Measurements from ENCODE around the gene GAS6.
A peak's percentile ranks its signal among the peaks of the same experiment; 100 is the strongest.

Gene GAS6

GRCh38 chr13:113819341-113819730 is 44.5 kb downstream of the GAS6 start:
- TF ChIP-seq CTCF (IDR thresholded peaks at IDR 0.05; ENCODE audit: low read depth, low read length, missing control alignments), result no peak
- H3K4me3 ChIP-seq (ENCODE audit: low read depth, low read length), result no peak overlapping the region
- in situ Hi-C loops (cut with HindIII; ENCODE audit: low pct_ligation_motif_present, low sequenced_read_pairs), result no loop called here
- no peaks in the 10 kb centered on the region for H3K27me3 ChIP-seq (replicated peaks)
- DNase-seq, result no peak
- no peak overlapping the region for H3K27ac ChIP-seq
- H3K36me3 ChIP-seq (replicated peaks), result no peaks in the 10 kb centered on the region

- H3K27me3 ChIP-seq (replicated peaks), result no peaks in the 10 kb centered on the region
- H3K36me3 ChIP-seq (replicated peaks), result no peaks in the 10 kb centered on the region
- DNase-seq, result no peak
- no peak overlapping the region for H3K4me3 ChIP-seq (ENCODE audit: low read depth, low read length)
- in situ Hi-C loops (cut with HindIII; ENCODE audit: low pct_ligation_motif_present, low sequenced_read_pairs), result no loop called here
- TF ChIP-seq CTCF (IDR thresholded peaks at IDR 0.05; ENCODE audit: low read depth, low read length, missing control alignments), result no peak
- no peak overlapping the region for H3K27ac ChIP-seq
These were observed 45.1 kb downstream of the GAS6 start for GRCh38 chr13:113818700-113819295.

- H3K36me3 ChIP-seq (replicated peaks), result no peaks in the 10 kb centered on the region
- in situ Hi-C loops (cut with HindIII; ENCODE audit: low pct_ligation_motif_present, low sequenced_read_pairs), result no loop called here
- no peak overlapping the region for H3K4me3 ChIP-seq (ENCODE audit: low read depth, low read length)
- H3K27ac ChIP-seq, result no peak overlapping the region
- H3K27me3 ChIP-seq (replicated peaks), result no peaks in the 10 kb centered on the region
- no peak for TF ChIP-seq CTCF (IDR thresholded peaks at IDR 0.05; ENCODE audit: low read depth, low read length, missing control alignments)
- DNase-seq, result no peak
These were observed 45.8 kb downstream of the GAS6 start for GRCh38 chr13:113817860-113818691.

- H3K27ac ChIP-seq, result no peak overlapping the region
- peak; percentile 72 for DNase-seq
- peak; percentile 91 for TF ChIP-seq CTCF (IDR thresholded peaks at IDR 0.05; ENCODE audit: low read depth, low read length, missing control alignments)
- in situ Hi-C loops (cut with HindIII; ENCODE audit: low pct_ligation_motif_present, low sequenced_read_pairs), result no loop called here
- no peaks in the 10 kb centered on the region for H3K36me3 ChIP-seq (replicated peaks)
- no peaks in the 10 kb centered on the region for H3K27me3 ChIP-seq (replicated peaks)
- no peak overlapping the region for H3K4me3 ChIP-seq (ENCODE audit: low read depth, low read length)
These were observed 46.7 kb downstream of the GAS6 start for GRCh38 chr13:113816946-113817859.

- no peaks in the 10 kb centered on the region for H3K36me3 ChIP-seq (replicated peaks)
- no peak for TF ChIP-seq CTCF (IDR thresholded peaks at IDR 0.05; ENCODE audit: low read depth, low read length, missing control alignments)
- DNase-seq, result no peak
- no peaks in the 10 kb centered on the region for H3K27me3 ChIP-seq (replicated peaks)
- in situ Hi-C loops (cut with HindIII; ENCODE audit: low pct_ligation_motif_present, low sequenced_read_pairs), result no loop called here
- H3K4me3 ChIP-seq (ENCODE audit: low read depth, low read length), result no peak overlapping the region
- H3K27ac ChIP-seq, result no peak overlapping the region
These were observed 47.5 kb downstream of the GAS6 start for GRCh38 chr13:113816254-113816929.

Measured in brain microvascular endothelial cell (primary cell).